ENCODE measurements around the gene MB. TPM values are rescaled to one million over a fixed set of nuclear protein-coding genes. Genes with fewer than 3 reads are reported as not detected.

The MB gene
- total RNA-seq, 1 experiment from 2014 or later: 17.3 TPM

DNA sequence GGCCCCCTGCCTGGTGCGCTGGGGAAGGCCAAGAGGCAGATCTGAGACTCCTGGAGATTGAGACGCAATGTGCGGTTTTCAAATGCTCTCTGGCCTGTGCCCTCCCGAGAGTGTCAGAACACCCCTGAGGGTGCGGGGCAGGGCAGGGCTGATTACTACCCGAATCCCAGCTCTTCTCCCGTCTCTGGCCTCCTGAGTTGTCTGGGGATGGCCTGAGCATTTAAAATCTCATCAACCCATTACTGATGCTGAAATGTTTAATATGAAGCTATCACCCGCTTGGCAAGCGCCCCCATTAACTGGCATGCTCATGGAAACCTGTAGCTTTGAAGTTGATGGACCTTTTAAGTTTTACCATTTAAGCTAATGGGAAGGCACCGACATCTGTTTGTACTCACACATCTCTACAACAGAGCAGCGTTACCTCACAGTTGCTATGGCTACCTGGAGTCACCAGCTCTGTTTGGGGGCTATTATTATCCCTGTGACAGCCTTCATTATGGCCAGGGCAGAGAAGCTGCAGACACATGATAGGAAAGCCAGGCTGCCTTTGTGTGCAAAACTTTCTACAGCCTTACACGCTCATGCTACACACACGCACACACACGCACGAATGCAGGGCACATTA is 3.6 kb upstream of the MB start:
- Histone ChIP-seq H3K27ac (ENCODE audit: low read length) (peak overlapping the region; percentile 97), H3K4me3 (ENCODE audit: low read depth in 2 of 2, low read length in 2 of 2) (no peak overlapping the region), H3K9me3 (ENCODE audit: control insufficient read depth, insufficient read depth, low read depth, low read length) (no peaks in the 10 kb centered on the region), H3K4me1 (ENCODE audit: control insufficient read depth, insufficient read depth, low read length) (peaks cover 38% of the 10 kb centered on the region), H3K27me3 (ENCODE audit: control insufficient read depth, insufficient read depth, low read length) (no peaks in the 10 kb centered on the region), H3K36me3 (ENCODE audit: control insufficient read depth, insufficient read depth, low read length) (no peaks in the 10 kb centered on the region)
- BruUV-seq (replicated peaks): no TSS peak
- ATAC-seq (peak; percentile 29; the same call in 1 of the 2 replicates), DNase-seq (ENCODE audit: low read depth, low spot score) (no peak)
- ChIA-PET POLR2A (interaction anchor here (0.6 kb wide), 2 partner anchors 8 to 22 kb away, joined by 8 to 14 read pairs; no protein-coding TSS in a partner anchor), CTCF (no interaction called here)
- in situ Hi-C loops (cut with HindIII; ENCODE audit: low pct_unique_long_range_greater_than_20kb, low sequenced_read_pairs) (no loop called here), intact Hi-C loops (cut with micrococcal nuclease; ENCODE audit: unreplicated experiment) (loop anchor here (10.0 kb wide), 1 partner anchor 294 kb away; no protein-coding TSS in a partner anchor)
- TF ChIP-seq POLR2AphosphoS5 (IDR thresholded peaks at IDR 0.05; ENCODE audit: low read depth, low read length): no peak
- no peak for TF ChIP-seq SIN3A (IDR thresholded peaks at IDR 0.05; ENCODE audit: borderline replicate concordance, insufficient read depth, low read depth, low read length)
- TF ChIP-seq, protein P1, sequence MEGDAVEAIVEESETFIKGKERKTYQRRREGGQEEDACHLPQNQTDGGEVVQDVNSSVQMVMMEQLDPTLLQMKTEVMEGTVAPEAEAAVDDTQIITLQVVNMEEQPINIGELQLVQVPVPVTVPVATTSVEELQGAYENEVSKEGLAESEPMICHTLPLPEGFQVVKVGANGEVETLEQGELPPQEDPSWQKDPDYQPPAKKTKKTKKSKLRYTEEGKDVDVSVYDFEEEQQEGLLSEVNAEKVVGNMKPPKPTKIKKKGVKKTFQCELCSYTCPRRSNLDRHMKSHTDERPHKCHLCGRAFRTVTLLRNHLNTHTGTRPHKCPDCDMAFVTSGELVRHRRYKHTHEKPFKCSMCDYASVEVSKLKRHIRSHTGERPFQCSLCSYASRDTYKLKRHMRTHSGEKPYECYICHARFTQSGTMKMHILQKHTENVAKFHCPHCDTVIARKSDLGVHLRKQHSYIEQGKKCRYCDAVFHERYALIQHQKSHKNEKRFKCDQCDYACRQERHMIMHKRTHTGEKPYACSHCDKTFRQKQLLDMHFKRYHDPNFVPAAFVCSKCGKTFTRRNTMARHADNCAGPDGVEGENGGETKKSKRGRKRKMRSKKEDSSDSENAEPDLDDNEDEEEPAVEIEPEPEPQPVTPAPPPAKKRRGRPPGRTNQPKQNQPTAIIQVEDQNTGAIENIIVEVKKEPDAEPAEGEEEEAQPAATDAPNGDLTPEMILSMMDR (IDR thresholded peaks at IDR 0.05): no peak
- TF ChIP-seq, protein P2, sequence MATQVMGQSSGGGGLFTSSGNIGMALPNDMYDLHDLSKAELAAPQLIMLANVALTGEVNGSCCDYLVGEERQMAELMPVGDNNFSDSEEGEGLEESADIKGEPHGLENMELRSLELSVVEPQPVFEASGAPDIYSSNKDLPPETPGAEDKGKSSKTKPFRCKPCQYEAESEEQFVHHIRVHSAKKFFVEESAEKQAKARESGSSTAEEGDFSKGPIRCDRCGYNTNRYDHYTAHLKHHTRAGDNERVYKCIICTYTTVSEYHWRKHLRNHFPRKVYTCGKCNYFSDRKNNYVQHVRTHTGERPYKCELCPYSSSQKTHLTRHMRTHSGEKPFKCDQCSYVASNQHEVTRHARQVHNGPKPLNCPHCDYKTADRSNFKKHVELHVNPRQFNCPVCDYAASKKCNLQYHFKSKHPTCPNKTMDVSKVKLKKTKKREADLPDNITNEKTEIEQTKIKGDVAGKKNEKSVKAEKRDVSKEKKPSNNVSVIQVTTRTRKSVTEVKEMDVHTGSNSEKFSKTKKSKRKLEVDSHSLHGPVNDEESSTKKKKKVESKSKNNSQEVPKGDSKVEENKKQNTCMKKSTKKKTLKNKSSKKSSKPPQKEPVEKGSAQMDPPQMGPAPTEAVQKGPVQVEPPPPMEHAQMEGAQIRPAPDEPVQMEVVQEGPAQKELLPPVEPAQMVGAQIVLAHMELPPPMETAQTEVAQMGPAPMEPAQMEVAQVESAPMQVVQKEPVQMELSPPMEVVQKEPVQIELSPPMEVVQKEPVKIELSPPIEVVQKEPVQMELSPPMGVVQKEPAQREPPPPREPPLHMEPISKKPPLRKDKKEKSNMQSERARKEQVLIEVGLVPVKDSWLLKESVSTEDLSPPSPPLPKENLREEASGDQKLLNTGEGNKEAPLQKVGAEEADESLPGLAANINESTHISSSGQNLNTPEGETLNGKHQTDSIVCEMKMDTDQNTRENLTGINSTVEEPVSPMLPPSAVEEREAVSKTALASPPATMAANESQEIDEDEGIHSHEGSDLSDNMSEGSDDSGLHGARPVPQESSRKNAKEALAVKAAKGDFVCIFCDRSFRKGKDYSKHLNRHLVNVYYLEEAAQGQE (IDR thresholded peaks at IDR 0.05; ENCODE audit: insufficient read depth in 1 of 2, low read depth in 2 of 2, low read length in 1 of 2): no peak
- TF ChIP-seq TCF7L2 (IDR thresholded peaks at IDR 0.05; ENCODE audit: low read depth, low read length): 0 out of 2 replicates have a peak, but pooled peaks have one; percentile 25

DNA sequence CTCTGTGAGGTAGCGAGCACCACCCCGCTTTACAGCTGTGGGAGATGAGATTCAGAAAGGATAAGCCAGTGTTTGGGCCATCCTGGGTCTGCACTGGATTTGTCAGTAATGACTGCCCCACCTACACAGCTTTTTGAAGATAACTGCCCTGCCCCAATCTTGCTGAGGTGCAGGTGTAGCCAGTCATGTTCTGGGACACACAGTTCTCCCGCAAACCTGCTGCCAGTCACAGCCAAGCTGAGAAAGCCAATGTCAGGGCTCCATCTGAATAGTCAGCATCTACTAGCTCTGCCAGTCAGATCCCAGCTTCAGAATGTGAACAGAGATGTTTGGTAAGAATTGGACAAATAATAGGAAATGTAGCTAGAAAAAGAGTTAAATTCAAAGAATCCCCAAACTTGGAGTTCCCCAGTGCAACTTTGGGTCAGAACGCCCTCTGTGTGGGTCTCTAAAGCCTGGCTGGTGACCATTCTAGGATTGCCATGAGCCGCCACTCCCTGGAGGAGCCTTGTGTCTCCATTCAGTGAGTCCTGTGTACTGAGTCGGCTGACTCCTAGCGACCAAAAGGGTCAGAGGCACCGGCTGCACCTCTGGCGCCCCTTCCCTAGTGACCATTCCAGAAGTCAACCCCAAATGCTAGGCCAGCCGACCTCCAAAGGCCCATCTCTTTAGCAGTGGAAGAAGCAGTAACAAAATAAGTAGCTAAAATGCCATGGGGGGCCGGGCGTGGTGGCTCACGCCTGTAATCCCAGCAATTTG is 2.4 kb upstream of the MB start:
- intact Hi-C loops (cut with micrococcal nuclease; ENCODE audit: unreplicated experiment): loop anchor here (10.0 kb wide), 1 partner anchor 295 kb away; no protein-coding TSS in a partner anchor
- BruUV-seq (replicated peaks): no TSS peak

More for the DNA sequence above, 2.4 kb upstream of the MB start:
- DNase-seq (ENCODE audit: low read depth, low spot score) (no peak), ATAC-seq (no peak)
- no peak overlapping the region for H3K4me3 ChIP-seq (ENCODE audit: low read depth in 2 of 2, low read length in 2 of 2)
- TF ChIP-seq TCF7L2 (IDR thresholded peaks at IDR 0.05; ENCODE audit: low read depth, low read length) (no peak), POLR2AphosphoS5 (IDR thresholded peaks at IDR 0.05; ENCODE audit: low read depth, low read length) (no peak), SIN3A (IDR thresholded peaks at IDR 0.05; ENCODE audit: borderline replicate concordance, insufficient read depth, low read depth, low read length) (no peak)
- TF ChIP-seq, protein P2 (IDR thresholded peaks at IDR 0.05; ENCODE audit: insufficient read depth in 1 of 2, low read depth in 2 of 2, low read length in 1 of 2): no peak
- peaks cover 43% of the 10 kb centered on the region for H3K4me1 ChIP-seq (ENCODE audit: control insufficient read depth, insufficient read depth, low read length)
- H3K36me3 ChIP-seq (ENCODE audit: control insufficient read depth, insufficient read depth, low read length): no peaks in the 10 kb centered on the region
- in situ Hi-C loops (cut with HindIII; ENCODE audit: low pct_unique_long_range_greater_than_20kb, low sequenced_read_pairs): no loop called here
- POLR2A ChIA-PET: interaction anchor here (1.0 kb wide), 1 partner anchor 116 kb away, joined by 4 read pairs; no protein-coding TSS in a partner anchor
- no peaks in the 10 kb centered on the region for H3K9me3 ChIP-seq (ENCODE audit: control insufficient read depth, insufficient read depth, low read depth, low read length)
- peak overlapping the region; percentile 97 for H3K27ac ChIP-seq (ENCODE audit: low read length)
- no peaks in the 10 kb centered on the region for H3K27me3 ChIP-seq (ENCODE audit: control insufficient read depth, insufficient read depth, low read length)
- CTCF ChIA-PET: no interaction called here
